ENCODE data around the gene CARD16.

CARD16 gene

GRCh38 chr11:104995001-104995408 is 50.1 kb downstream of the CARD16 start:
- DNase-seq (ENCODE audit: low spot score), result no peak

GRCh38 chr11:104992781-104993180 is 52.4 kb downstream of the CARD16 start:
- DNase-seq (ENCODE audit: low spot score), result no peak

GRCh38 chr11:104991994-104992393 is 53.1 kb downstream of the CARD16 start:
- DNase-seq (ENCODE audit: low spot score), result no peak

Data from SK-N-DZ (cell line).